Activated T-cell treated with anti-CD3 and anti-CD28 coated beads for 4 hours (primary cell): ENCODE results near the gene BTN1A1.
"Not testable (repeated sequence)": the region's sequence is repeated elsewhere in the genome, so short reads cannot be mapped to it uniquely, and the experiment has no call there.

Experiments
- DNase-seq: peaks from one replicate; pipeline ENCODE4 v3.0.0-alpha.2; 2020

The BTN1A1 gene

GRCh38 chr6:26475823-26476729 is 24.0 kb upstream of the BTN1A1 start:
- no peak for DNase-seq

DNA sequence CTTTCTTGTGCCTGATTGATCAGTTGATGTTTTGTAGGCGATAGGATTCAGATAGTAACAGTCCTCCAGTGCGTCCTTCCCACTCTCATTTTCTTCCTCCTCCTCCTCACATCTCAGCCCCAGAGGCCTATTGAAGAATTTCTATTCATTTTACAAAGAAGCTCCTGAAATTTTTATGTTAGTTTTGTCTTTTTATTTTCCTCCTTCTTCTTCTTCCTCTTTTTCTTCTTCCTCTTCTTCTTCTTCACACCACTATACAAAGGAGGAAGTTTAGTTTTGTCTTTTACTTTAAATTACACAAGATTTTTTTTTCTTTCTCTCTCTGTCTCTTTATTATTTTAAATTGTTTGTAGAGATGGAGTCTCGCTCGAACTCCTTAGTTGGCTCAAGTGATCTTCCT is 23.2 kb upstream of the BTN1A1 start:
- DNase-seq = no peak

- no peak for DNase-seq
These were observed 22.7 kb upstream of the BTN1A1 start for GRCh38 chr6:26477426-26477825.

GRCh38 chr6:26478100-26478984 is 21.8 kb upstream of the BTN1A1 start:
- no peak for DNase-seq

DNA sequence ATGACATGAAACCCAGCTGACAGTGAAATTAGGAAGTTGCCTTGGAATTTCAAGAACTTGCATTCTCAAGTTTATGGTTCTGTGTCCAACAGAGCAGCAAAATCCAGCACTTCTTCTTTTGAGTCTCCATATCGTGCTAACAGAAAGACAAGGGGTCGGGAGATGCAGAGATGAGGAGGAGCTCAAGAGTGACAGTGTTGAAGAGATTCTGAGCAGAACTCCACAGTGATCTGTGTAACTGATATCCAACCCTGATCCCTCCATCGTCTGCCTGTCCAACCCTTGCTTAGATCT is 21.2 kb upstream of the BTN1A1 start:
- no peak for DNase-seq

DNA sequence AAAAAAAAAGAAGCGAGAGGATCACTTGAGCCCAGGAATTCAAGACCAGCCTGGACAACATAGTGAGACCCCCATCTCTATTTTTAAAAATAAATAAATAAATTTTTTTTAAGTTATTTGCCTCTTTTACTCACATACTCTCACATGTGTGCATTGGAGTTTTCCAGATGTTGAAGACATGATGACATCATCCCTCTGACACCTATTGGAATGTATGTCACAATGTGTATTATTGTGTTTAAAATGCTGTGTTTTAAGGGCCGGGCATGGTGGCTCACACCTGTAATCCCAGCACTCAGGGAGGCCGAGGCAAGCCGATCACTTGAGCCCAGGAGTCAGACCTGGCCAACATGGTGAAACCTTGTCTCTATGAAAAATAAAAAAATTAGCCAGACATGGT is 17.8 kb upstream of the BTN1A1 start:
- DNase-seq = no peak

GRCh38 chr6:26483727-26484126 is 16.4 kb upstream of the BTN1A1 start:
- DNase-seq = no peak

DNA sequence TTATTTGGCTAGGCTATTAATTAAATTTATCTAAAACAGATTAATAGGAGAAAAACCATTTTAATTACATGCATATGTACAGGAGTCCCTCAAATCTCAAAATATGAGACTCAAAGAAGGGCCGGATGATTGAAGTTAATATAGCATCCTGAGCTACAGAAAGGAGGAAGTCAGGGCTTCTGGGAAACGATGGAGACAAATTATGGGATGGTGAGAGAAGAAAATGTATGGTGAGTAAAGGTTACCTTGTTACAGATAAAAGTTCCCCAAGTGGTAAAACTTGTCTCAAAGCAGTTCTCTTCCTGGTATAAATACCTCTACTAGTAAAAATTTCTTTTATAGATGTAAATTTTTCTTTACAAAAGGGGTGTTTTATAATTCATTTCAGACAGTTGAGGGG is 15.9 kb upstream of the BTN1A1 start:
- DNase-seq = no peak

DNA sequence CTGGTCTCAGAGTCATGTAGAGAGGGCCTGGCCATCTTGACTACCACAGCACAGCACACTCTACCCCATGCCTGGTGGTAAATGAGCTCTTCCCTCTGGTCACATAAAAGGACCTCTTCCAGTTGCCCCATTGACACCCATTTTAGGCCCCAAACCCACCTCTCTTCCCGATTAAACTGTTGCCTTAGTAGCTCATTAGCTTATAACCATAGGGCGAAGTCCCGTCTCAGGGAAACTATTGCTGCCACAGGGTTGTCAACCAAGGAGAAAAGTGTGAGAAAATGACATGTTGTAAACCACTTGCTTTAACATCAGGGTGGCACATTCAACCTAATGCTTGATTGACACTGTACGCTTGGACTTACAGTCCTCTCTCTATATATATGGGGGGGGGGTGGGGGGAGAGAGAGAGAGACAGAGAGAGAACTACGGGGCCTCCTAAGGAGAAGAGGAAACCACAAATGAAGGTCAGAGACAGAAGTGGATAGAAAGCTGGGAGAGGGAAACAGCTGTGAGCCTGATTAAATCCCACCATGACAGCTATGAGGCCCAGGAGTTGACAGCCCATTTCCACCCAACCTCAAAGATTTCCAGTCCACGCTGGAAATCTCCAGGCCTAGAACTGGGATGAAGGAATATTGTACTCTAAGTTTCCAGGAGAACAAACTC is 14.9 kb upstream of the BTN1A1 start:
- DNase-seq = no peak

- DNase-seq = no peak
These were observed 13.7 kb upstream of the BTN1A1 start for GRCh38 chr6:26486358-26486757.

- DNase-seq = no peak
These were observed 12.6 kb upstream of the BTN1A1 start for GRCh38 chr6:26487466-26487865.

DNA sequence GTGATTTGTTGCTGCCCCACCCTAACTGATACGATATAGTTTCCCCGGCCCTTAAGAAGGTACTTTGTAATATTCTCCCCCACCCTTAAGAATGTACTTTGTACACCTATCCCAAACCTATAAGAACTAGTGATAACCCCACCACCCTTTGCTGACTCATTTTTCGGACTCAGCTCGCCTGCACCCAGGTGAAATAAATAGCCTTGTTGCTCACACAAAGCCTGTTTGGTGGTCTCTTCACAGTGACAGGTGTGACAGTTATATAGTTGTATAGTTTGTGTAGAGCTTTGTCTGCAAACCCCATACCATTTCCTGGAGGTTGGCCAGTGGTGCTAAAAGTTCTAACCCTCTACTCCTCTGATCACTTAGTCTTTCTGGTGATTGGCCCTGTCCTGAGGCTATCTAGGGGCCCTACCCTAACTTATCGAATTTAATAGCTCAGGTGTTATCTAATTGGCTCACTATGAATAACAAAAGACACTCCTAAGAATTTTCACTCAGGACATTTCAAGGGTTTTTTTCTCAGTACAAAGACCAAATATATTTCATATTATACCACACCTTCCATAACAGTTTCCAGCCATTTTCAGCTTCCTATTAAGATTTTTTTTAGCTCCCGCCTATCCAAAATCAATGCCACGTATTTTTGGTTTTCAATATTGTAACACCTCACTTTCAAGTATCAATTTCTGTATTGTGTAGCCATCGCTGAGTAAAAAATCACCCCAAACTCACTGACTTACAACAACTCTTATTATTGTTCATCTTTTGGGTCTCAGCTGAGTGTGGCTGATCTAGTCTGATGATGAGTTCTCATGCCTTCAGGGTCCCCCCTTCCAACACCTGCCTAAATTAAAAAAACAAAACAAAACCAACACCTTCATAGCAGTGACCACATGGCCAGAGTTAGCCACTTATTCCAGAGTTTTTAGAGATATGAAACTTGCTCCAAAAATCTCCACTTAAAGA is 9.8 kb upstream of the BTN1A1 start:
- no peak for DNase-seq

DNA sequence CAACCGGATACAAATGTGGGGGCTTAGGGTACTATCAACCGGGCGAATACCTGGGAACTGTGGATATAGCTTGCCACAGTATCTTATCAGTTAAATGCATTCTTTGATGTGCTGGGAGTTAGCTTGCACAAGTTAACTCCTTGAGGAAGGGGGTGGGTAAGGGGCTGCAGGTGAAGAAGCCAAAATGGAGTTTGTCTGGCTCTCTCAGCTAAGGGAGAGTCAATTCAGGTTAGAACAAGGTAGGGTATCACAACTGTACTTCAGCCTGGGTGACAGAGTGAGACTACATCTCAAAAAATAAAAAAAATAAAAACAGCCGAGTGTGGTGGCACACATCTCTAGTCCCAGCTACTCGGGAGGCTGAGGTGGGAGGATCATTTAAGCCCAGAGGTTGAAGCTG is 8.5 kb upstream of the BTN1A1 start:
- DNase-seq = no peak

DNA sequence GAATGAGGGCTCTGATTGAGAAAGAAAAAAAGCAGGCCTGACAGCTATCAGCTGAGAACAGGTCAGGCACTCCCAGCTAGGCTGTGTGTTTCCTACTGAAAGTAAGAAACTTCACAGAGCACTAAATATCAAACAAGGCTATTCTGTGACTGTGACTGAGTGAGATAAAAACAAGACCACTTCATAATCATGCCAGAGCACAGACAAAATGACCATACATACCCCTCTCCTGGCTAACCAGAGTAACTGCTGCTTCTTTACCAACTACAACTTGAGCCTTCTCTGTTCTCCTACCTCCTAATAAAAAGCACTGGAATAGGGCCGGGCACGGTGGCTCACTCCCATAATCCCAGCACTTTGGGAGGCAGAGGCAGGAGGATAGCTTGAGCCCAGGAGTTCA is 6.8 kb upstream of the BTN1A1 start:
- DNase-seq = no peak

- DNase-seq = no peak
These were observed 6.0 kb upstream of the BTN1A1 start for GRCh38 chr6:26494117-26494516.

DNA sequence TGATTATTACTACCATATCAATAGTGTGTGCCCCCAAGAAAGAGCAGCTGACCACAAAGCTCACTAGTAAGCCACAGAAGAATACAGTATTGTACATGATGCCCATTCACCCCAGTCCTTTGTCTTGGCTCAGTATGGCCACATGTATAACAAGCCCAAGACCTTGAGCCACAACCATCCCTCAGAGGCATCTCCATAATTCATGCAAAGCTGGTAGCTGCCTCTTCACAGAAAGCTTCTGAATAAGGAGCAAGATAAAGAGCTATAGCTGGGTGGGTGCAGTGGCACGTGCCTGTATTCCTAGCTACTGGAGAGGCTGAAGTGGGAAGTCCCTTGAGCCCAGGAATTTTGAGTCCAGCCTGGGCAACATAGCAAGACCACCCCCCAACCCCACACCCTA is 4.8 kb upstream of the BTN1A1 start:
- DNase-seq = no peak

- DNase-seq = no peak
These were observed 2.5 kb upstream of the BTN1A1 start for GRCh38 chr6:26497610-26498009.

DNA sequence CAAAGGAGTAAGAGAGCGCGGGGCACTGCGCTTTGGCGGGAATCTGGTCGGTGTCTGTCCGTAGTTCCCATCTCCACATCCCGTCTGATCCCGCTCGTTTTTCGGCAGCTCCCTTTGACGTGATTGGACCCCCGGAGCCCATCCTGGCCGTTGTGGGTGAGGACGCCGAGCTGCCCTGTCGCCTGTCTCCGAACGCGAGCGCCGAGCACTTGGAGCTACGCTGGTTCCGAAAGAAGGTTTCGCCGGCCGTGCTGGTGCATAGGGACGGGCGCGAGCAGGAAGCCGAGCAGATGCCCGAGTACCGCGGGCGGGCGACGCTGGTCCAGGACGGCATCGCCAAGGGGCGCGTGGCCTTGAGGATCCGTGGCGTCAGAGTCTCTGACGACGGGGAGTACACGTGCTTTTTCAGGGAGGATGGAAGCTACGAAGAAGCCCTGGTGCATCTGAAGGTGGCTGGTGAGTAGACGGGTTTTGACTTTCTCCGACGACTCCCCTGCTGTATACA is 1.4 kb downstream of the BTN1A1 start:
- peak; percentile 19 for DNase-seq

DNA sequence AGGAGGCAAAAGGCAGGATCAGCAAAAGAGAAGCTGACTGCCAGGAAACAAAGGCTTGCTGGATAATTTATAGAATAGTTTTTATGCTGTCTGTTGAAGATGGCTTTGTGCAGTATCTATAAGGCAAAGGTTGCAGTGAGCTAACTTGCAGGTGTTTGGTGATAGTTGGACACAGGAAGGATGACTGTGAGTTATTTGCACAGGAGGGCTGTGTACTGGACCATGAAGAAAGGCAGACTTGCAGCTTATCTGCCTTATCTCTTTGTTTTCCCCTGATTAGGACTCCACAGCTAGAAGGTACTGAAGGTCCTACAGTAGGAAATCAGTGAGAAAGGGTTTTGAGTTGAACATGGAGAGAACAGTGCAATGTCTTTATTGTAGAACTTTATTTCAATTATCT is 2.1 kb downstream of the BTN1A1 start:
- no peak for DNase-seq

DNA sequence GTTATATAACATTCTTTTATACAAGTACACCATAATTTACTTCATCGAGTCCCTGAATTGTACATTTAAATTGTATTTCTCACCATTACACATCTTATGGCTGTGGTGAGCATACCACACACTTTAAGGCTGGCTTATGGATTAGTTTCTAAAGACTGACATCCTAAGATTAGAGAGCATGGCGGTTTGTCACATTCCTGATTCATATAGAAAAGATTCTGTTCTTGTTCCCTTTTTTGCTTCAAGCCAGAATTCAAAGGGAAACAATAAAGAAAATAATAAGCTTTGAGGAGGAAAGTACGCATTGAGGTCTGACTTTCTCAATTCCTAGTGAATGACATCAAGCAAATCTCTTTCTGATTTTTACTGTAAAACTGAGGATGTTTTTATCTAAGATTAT is 2.5 kb downstream of the BTN1A1 start:
- DNase-seq = no peak

GRCh38 chr6:26507658-26508057 is 7.6 kb downstream of the BTN1A1 start:
- no peak for DNase-seq

DNA sequence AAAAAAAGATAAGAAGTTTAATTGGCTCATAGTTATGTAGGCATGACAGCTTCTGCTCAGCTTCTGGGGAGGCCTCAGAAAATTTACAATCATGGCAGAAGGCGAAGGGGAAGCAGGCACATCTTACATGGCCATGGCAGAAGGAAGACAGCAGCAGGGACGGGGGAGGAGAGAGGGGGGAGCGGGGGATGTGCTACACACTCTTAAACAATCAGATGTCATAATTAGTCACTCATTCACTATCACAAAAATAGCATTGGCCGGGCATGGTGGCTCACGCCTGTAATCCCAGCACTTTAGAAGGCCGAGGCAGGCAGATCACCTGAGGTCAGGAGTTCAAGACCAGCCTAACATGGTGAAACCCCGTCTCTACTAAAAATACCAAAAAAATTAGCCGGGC is 10.9 kb downstream of the BTN1A1 start:
- DNase-seq = not testable (repeated sequence)
